IPS-15b (cell line): ENCODE measurements around the gene AUTS2.

ENCODE experiments used
- H3K27me3 ChIP-seq: one replicate; pipeline ENCODE4 v1.6.1; 2013; ENCODE audit warnings: low read length; ENCODE audit not compliant: control insufficient read depth, insufficient read depth
- H3K36me3 ChIP-seq: one replicate; pipeline ENCODE4 v1.6.1; 2013; ENCODE audit warnings: low read length; ENCODE audit not compliant: control insufficient read depth, insufficient read depth
- H3K4me1 ChIP-seq: one replicate; pipeline ENCODE4 v1.6.1; 2013; ENCODE audit warnings: mild to moderate bottlenecking, low read length; ENCODE audit not compliant: control insufficient read depth, insufficient read depth
- H3K4me3 ChIP-seq: one replicate; pipeline ENCODE4 v1.5.1; 2013; ENCODE audit warnings: low read depth, low read length
- H3K9ac ChIP-seq: one replicate; pipeline ENCODE4 v1.6.1; 2013; ENCODE audit warnings: low read depth, mild to moderate bottlenecking, low read length
- H3K9me3 ChIP-seq: one replicate; pipeline ENCODE4 v1.6.1; 2013; ENCODE audit warnings: mild to moderate bottlenecking, low read length; ENCODE audit not compliant: control insufficient read depth, insufficient read depth

Gene AUTS2

DNA sequence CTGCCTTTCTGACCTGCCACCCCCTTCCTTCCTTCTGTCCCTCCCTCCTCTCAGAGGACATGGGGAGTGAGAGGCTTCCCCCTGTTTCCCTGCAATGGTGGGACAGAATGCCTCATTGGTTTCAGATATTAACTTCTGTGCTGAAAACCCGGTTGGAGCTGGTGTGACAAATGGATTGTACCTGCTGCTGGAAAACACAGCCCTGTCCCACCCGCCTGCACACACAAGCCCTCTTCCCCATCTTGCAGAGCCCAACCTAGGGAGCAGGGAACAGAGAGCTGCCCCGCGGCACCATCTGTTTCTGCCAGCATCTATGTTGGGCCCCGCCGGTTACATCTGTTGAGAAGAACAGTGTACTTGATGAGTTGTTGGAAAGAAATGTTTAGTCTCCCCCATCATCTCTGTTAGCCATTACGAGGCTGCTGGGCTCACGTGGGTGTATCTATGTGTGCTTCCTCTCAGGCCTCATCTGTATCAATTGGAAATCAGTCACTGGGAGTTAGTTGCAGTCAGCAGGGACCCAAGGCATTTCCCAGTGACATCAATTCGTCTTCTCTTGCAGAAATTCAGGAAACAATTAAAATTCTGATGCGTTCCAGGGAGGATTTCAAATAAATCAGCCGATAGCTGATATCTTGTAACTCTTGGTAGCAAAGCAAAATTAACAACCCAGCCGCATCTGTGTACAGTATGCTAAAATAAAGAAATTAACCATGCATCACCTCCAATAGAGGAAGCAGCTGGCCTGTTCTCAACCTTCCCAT lies 808.1 kb downstream of the AUTS2 start:
- Histone ChIP-seq H3K4me1 (no peaks in the 10 kb centered on the region), H3K9me3 (no peaks in the 10 kb centered on the region), H3K36me3 (no peaks in the 10 kb centered on the region), H3K4me3 (no peak overlapping the region), H3K9ac (no peak overlapping the region), H3K27me3 (no peaks in the 10 kb centered on the region)

DNA sequence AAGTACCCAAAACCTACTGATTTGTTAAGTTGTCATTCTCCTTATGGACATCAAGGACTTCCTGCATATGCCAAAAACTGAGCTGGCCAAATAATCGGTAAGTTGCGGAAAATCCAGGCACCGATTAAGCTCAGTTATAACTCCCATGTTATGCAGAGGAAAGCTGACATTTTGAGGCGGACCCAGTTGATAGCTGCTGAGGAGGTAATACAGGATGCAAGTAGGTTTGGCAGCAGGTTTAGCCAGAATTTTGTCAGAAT lies 808.6 kb downstream of the AUTS2 start:
- no peak overlapping the region for H3K4me3 ChIP-seq
- H3K9ac ChIP-seq, result no peak overlapping the region
- H3K4me1 ChIP-seq, result no peaks in the 10 kb centered on the region
- no peaks in the 10 kb centered on the region for H3K36me3 ChIP-seq
- H3K9me3 ChIP-seq, result no peaks in the 10 kb centered on the region
- no peaks in the 10 kb centered on the region for H3K27me3 ChIP-seq

DNA sequence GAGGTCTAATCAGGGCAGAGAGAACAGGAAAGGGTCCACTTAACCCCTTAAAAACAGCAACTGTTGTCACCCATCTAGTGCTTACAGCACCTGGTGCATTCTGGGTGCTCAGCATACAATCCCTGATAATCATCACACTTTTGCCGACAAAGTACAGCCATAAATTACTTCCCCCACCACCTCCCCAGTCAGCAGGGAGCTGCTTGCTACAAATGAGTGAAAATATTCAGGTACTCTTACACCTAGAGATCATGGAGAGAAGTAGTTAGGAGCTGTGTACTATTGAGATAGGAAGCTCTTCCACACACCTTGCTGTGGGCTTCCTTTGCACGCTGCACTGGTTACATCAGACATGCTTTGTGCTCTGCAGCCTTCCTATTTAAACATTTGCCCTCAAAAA lies 810.2 kb downstream of the AUTS2 start:
- Histone ChIP-seq H3K4me1 (no peaks in the 10 kb centered on the region), H3K4me3 (no peak overlapping the region)

DNA sequence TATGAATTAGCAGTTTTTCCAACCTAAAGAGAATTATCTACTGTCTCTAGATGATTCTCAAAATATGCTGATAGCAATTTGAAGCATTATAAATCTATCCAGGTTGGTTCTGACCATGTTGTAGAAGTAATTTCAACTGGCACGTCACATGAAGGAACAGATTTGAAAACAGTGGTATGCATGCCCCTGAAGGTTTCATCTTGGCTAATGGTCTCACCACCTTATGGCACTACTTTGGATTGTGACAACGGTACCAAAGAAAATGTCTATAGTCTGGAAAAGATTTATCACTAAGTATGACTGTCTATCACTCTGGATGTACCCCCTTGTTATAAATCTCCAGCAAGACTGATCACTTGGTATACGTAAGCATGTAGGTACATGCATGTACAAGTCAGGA lies 810.6 kb downstream of the AUTS2 start:
- H3K4me1 ChIP-seq, result no peaks in the 10 kb centered on the region
- no peak overlapping the region for H3K4me3 ChIP-seq
- H3K9ac ChIP-seq, result no peak overlapping the region
- no peaks in the 10 kb centered on the region for H3K27me3 ChIP-seq
- H3K36me3 ChIP-seq, result no peaks in the 10 kb centered on the region
- no peaks in the 10 kb centered on the region for H3K9me3 ChIP-seq

More for the DNA sequence above, 810.2 kb downstream of the AUTS2 start:
- H3K9me3 ChIP-seq, result no peaks in the 10 kb centered on the region
- H3K36me3 ChIP-seq, result no peaks in the 10 kb centered on the region
- no peaks in the 10 kb centered on the region for H3K27me3 ChIP-seq
- H3K9ac ChIP-seq, result no peak overlapping the region

DNA sequence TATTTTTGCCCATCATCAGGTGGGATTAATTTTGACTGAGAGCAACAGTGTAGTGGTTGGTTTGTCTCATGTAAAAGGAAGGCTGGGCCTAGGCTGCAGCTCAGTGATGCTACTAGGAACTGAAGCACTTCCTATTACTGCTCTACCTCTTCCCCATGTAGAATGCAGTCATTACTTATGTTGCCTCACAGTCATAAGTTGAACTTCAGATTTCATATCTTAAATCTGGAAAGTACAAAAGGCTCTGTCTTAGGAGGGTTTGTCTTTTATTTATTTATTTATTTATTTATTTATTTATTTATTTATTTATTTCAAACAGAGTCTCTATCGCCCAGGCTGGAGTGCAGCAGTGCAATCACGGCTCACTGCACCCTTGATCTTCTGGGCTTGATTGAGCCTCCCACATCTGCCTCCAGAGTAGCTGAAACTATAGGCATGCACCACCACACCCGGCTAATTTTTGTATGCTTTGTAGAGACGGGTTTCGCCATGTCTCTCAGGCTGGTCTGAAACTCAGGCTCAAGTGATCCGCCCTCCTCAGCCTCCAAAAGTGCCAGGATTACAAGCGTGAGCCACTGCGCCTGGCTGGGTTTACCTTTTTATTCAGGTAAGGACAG lies 812.0 kb downstream of the AUTS2 start:
- Histone ChIP-seq H3K4me1 (no peaks in the 10 kb centered on the region), H3K36me3 (no peaks in the 10 kb centered on the region), H3K9ac (no peak overlapping the region), H3K4me3 (no peak overlapping the region), H3K9me3 (no peaks in the 10 kb centered on the region), H3K27me3 (no peaks in the 10 kb centered on the region)

DNA sequence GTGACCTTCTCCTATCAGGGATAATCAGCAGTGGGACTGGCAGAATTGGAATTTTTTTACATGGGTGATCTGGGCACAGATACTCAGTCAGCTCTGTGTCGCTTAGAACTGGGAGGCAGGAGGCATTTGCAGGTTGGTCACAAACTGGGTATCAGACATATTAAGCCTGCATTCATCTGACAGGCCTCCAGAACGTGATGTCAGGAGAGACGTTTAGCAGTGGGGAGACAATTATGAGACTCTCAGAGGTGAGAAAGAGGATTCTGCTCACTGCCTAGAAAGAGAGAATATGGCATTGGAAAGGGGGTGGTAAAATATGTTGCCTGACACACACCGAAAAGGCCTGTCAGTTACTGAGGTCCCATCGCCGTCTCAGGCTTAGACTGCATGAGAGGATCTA lies 816.1 kb downstream of the AUTS2 start:
- no peak overlapping the region for H3K4me3 ChIP-seq
- no peak overlapping the region for H3K9ac ChIP-seq
- H3K4me1 ChIP-seq, result no peaks in the 10 kb centered on the region

DNA sequence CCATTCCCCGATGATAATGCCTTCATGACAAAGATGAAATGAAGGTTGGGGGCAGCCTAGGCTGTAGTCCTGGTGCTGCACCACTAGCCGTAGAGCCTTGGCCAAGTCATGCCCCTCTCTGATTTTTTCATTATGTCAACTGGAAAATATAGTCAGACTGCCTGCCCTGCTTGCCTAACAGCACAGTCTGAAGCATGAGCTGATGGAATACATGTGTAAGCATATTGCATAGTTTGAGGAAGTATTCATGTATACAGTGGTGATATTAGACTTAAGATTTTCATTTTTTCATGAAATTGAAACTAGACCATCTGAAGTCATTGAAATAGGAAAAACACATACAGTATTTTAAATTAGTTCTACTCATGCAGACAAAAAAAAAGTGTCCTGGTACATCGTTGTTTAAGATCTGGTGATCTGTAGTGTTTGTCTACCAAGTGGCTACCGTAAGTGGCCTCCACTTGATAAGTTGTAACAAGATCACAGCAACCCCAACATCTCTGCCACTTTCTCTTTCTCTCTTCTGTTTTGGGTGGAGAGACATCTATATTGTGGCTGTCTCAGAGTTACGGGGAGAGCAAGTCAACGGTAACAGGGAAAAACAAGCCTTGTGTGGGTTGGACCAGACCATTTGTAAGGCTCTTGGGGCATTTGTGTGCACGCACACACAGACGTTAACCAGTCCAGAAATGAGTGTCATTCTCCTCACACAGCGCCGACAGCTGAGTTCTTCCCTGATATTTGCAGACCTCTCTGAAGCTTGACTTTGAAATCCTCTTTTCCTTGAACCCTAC lies 817.1 kb downstream of the AUTS2 start:
- Histone ChIP-seq H3K4me1 (peaks cover 7% of the 10 kb centered on the region), H3K9me3 (no peaks in the 10 kb centered on the region), H3K27me3 (no peaks in the 10 kb centered on the region), H3K36me3 (no peaks in the 10 kb centered on the region), H3K9ac (no peak overlapping the region), H3K4me3 (no peak overlapping the region)

More for the DNA sequence above, 816.1 kb downstream of the AUTS2 start:
- Histone ChIP-seq H3K36me3 (no peaks in the 10 kb centered on the region), H3K27me3 (no peaks in the 10 kb centered on the region), H3K9me3 (no peaks in the 10 kb centered on the region)

DNA sequence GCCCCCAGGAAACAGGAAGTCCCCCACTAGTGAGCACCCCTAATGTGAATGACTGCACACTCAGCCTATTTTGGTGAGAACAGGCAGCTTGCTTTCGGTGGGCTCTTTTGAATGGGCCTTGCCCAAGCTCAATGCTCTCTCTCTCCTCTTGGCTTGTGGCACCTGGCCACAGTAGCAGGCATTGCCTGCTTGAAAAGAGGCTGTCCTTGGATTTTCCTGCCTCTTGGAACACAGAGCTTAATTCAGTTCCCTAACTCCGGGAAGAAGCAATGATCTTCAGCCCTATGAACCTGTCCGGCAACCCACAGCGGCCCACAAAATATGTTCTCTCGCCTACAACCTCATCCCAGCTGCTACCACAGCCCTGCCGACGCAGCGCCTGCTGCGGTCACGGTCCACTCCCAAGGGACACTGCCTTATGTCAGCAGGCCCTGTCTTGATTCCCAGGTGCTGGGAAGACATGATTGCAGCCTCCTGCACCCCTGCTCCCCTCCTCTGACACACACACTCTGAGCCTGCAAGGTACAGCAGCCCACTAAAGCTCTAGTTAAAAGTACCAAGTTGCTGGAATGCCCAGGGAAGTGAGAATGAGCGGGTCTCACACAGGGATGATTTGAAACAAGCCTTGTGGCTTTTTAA lies 818.2 kb downstream of the AUTS2 start:
- H3K4me3 ChIP-seq, result no peak overlapping the region
- peaks cover 9% of the 10 kb centered on the region for H3K4me1 ChIP-seq
- H3K27me3 ChIP-seq, result no peaks in the 10 kb centered on the region
- H3K36me3 ChIP-seq, result no peaks in the 10 kb centered on the region
- H3K9ac ChIP-seq, result no peak overlapping the region
- no peaks in the 10 kb centered on the region for H3K9me3 ChIP-seq

DNA sequence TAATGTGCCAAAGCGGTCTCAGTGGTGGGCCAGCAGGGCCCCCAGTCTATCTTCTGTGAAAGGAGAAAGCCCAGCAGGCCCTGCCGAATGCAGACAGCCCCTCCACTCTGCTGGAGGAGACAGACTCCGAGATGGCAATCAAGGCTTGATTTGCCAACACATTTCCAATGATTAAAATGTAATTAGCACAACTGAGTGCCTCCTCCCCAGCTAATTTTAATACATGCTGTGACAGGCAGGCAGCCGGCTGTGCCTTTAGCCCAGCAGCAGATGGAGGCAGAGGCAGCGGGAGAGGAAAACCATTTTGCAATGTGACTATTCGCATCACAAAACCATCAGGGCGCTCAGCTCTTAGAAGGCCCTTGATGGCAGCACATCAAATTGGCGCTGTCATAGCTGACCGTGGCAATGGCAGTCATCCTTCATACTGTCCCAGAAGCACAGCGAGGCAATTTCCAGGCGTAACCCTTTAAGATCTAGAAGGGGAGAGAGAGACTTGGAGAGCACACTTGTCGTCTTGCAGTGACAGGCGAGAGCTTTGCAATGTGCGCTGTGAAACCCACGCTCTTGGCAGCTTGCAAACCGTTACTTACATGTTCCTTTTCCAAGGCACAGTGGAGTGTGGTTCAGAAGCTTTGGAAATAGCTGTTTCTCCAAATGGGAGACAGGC lies 818.8 kb downstream of the AUTS2 start:
- H3K36me3 ChIP-seq, result no peaks in the 10 kb centered on the region
- no peaks in the 10 kb centered on the region for H3K27me3 ChIP-seq
- no peaks in the 10 kb centered on the region for H3K9me3 ChIP-seq
- no peak overlapping the region for H3K9ac ChIP-seq
- H3K4me1 ChIP-seq, result peaks cover 11% of the 10 kb centered on the region
- H3K4me3 ChIP-seq, result no peak overlapping the region

DNA sequence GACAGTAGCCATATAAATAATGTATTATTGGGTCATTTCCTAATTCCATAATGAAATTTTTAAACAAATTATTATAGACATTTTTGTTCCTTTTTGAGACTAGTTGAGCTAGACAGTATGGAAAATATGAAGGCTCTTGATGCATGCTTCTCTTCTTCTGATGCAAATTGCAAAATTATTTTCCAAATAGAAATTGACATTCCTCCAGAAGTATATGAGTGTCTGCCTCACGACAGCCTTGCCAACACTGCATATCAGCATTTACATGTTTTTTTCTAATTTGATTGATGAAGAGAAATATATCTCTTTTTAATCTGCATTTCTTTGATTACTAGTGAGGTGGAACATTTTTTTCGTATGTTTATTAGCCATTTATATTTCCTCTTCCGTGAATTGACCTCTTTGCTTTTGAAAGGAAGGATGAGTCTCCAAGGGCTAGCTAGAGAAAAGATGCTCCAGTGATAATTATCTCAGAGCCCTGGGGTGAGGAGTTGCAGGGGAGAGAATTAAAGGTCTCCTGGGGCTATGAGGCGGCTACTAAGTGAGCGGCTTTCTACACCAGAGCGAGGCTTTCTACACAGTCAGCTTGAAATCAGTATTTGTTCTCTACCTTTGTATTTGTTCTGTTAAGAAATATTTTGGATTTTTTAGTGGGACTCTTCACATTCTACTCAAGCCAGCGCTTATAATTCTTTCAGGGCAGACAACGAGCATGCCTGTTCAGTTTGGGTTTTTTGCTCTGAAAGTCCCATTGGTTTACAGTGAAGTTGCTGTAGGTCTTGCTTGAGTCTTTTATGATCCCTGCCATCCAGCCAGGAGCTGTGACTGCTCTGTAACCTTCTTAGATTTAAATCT lies 821.5 kb downstream of the AUTS2 start:
- Histone ChIP-seq H3K27me3 (no peaks in the 10 kb centered on the region), H3K9me3 (no peaks in the 10 kb centered on the region), H3K36me3 (no peaks in the 10 kb centered on the region), H3K9ac (no peak overlapping the region), H3K4me3 (no peak overlapping the region), H3K4me1 (peaks cover 11% of the 10 kb centered on the region)

DNA sequence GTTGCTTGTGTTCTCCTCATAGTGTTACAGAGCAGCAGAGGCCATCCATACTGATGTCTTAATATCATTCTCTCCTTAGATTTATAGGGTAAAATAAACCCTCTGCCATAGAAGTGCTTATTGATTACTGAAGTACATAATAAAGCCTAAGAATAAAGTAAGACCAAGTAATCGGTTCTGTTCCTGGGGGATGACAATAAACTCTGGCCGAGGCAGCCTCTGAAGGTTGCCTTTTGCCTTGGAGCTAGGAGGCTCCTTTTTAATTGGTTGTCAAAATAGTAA lies 822.0 kb downstream of the AUTS2 start:
- Histone ChIP-seq H3K36me3 (no peaks in the 10 kb centered on the region), H3K4me1 (peaks cover 11% of the 10 kb centered on the region), H3K4me3 (no peak overlapping the region), H3K27me3 (no peaks in the 10 kb centered on the region), H3K9ac (no peak overlapping the region), H3K9me3 (no peaks in the 10 kb centered on the region)
